Measurements from ENCODE around the gene DDIT4. TPM values are rescaled to one million over a fixed set of nuclear protein-coding genes. Genes with fewer than 3 reads are reported as not detected.
A peak's percentile ranks its signal among the peaks of the same experiment; 100 is the strongest.

Gene DDIT4
- total and polyA plus RNA-seq, 9 of the 15 experiments (the other 6 are each of a cell fraction or from before 2014, with no cell fraction given), result 8.2 to 675 (median 159) TPM

- TF ChIP-seq TRIM24 (IDR thresholded peaks at IDR 0.05) (peak; percentile 55 to 64; a peak in 2 of 4 replicates), CEBPB (tag; IDR thresholded peaks at IDR 0.05) (0 out of 2 replicates have a peak, but pooled peaks have one; percentile 26), RHOXF2B (CRISPR knock-in tag; conservative IDR thresholded peaks at IDR 0.05) (no peak), SREBF2 (CRISPR knock-in tag; IDR thresholded peaks at IDR 0.05) (no peak), ELF2 (CRISPR knock-in tag; IDR thresholded peaks at IDR 0.05) (peak; percentile 64; the same call in 1 of the 2 replicates), MAFF (IDR thresholded peaks at IDR 0.05; ENCODE audit: low read length) (no peak), GATA2 (CRISPR knock-in tag; IDR thresholded peaks at IDR 0.05) (peak; percentile 79), MEIS2 (IDR thresholded peaks at IDR 0.05; ENCODE audit: partially characterized antibody) (peak; percentile 58), ASH1L (IDR thresholded peaks at IDR 0.05; ENCODE audit: borderline replicate concordance, low read depth, partially characterized antibody) (no peak), MYNN (IDR thresholded peaks at IDR 0.05) (no peak), MYNN (CRISPR knock-in tag; IDR thresholded peaks at IDR 0.05) (no peak), POLR2G (IDR thresholded peaks at IDR 0.05; ENCODE audit: low read depth, low read length) (no peak), ETV1 (tag; conservative IDR thresholded peaks at IDR 0.05; ENCODE audit: low read depth) (no peak), SAFB2 (IDR thresholded peaks at IDR 0.05; ENCODE audit: borderline replicate concordance, low read depth, low read length, severe bottlenecking) (no peak), BRF1 (IDR thresholded peaks at IDR 0.05; ENCODE audit: borderline replicate concordance, extremely low read depth, insufficient read length) (no peak), ZNF121 (CRISPR knock-in tag; conservative IDR thresholded peaks at IDR 0.05) (no peak), XRCC5 (IDR thresholded peaks at IDR 0.05; ENCODE audit: low read depth, low read length) (no peak), SLC30A9 (CRISPR knock-in tag; IDR thresholded peaks at IDR 0.05) (no peak), CHD7 (IDR thresholded peaks at IDR 0.05; ENCODE audit: low read depth, low read length) (no peak)
These were observed 16.5 kb upstream of the DDIT4 start (continued) for GRCh38 chr10:72257051-72257892.
